SK-N-SH treated with all-trans-retinoic acid at 6 μM for 48 hours (cell line): ENCODE data around the gene PTPRG.

Experiments
- ATAC-seq: fragments of 200-7000 bp; cut with Tn5 transposase; 3 replicates; pipeline ENCODE4 v1.9.1; 2020; ENCODE audit warnings: mild to moderate bottlenecking, moderate library complexity
- BACH2 ChIP-seq: fragments of 250-450 bp; sonication (Bioruptor Pico); IDR thresholded peaks from 2 replicates; pipeline ENCODE4 v1.9.0; 2021; ENCODE audit warnings: mild to moderate bottlenecking, borderline replicate concordance
- CSDC2 ChIP-seq: fragments of 250-450 bp; sonication (Bioruptor Pico); IDR thresholded peaks from 2 replicates; pipeline ENCODE4 v1.5.0; 2020; ENCODE audit warnings: mild to moderate bottlenecking, moderate library complexity
- ESRRG ChIP-seq: fragments of 250-450 bp; sonication (Bioruptor Pico); IDR thresholded peaks from 2 replicates; pipeline ENCODE4 v1.6.1; 2021; ENCODE audit warnings: mild to moderate bottlenecking
- GLIS3 ChIP-seq: fragments of 250-450 bp; sonication (Bioruptor Pico); IDR thresholded peaks from 2 replicates; pipeline ENCODE4 v1.5.0; 2020; ENCODE audit warnings: mild to moderate bottlenecking, moderate library complexity
- ISL1 ChIP-seq: fragments of 250-450 bp; sonication (Bioruptor Pico); IDR thresholded peaks from 2 replicates; pipeline ENCODE4 v2.1.2; 2022; ENCODE audit warnings: mild to moderate bottlenecking, moderate library complexity
- OSR1 ChIP-seq: fragments of 250-450 bp; sonication (Bioruptor Pico); IDR thresholded peaks from 2 replicates; pipeline ENCODE4 v1.8.0; 2022; ENCODE audit warnings: moderate library complexity, mild to moderate bottlenecking, inconsistent platforms
- RARB ChIP-seq: fragments of 250-450 bp; sonication (Bioruptor Pico); IDR thresholded peaks from 2 replicates; pipeline ENCODE4 v1.8.0; 2021; ENCODE audit warnings: mild to moderate bottlenecking, moderate library complexity
- SNAI2 ChIP-seq: fragments of 250-450 bp; sonication (Bioruptor Pico); IDR thresholded peaks from 2 replicates; pipeline ENCODE4 v1.5.0; 2020; ENCODE audit warnings: mild to moderate bottlenecking, moderate library complexity
- TOX ChIP-seq: fragments of 250-450 bp; sonication (Bioruptor Pico); IDR thresholded peaks from 2 replicates; pipeline ENCODE4 v1.8.0; 2021; ENCODE audit warnings: mild to moderate bottlenecking, moderate library complexity, borderline replicate concordance
- ZC3H10 ChIP-seq: fragments of 250-450 bp; sonication (Bioruptor Pico); IDR thresholded peaks from 2 replicates; pipeline ENCODE4 v1.5.1; 2021; ENCODE audit warnings: mild to moderate bottlenecking, moderate library complexity
- ZFP3 ChIP-seq: fragments of 250-450 bp; sonication (Bioruptor Pico); IDR thresholded peaks from 2 replicates; pipeline ENCODE4 v1.5.0; 2020; ENCODE audit warnings: mild to moderate bottlenecking, moderate library complexity
- ZFP30 ChIP-seq: fragments of 450-650 bp; formaldehyde crosslinking; IDR thresholded peaks from 2 replicates; pipeline ENCODE4 v1.5.0; 2022; ENCODE audit warnings: mild to moderate bottlenecking, moderate library complexity
- ZNF565 ChIP-seq: fragments of 450-650 bp; formaldehyde crosslinking; conservative IDR thresholded peaks from 2 replicates; pipeline ENCODE4 v1.5.0; 2020; ENCODE audit warnings: low read depth, mild to moderate bottlenecking, moderate library complexity
- ZNF70 ChIP-seq: fragments of 450-650 bp; formaldehyde crosslinking; IDR thresholded peaks from 2 replicates; pipeline ENCODE4 v1.5.0; 2020; ENCODE audit warnings: mild to moderate bottlenecking, moderate library complexity
- ZNF8 ChIP-seq: fragments of 450-650 bp; formaldehyde crosslinking; IDR thresholded peaks from 2 replicates; pipeline ENCODE4 v1.5.0; 2020; ENCODE audit warnings: mild to moderate bottlenecking, moderate library complexity
- TF ChIP-seq, protein P1 (sequence below): fragments of 250-450 bp; sonication (Bioruptor Pico); IDR thresholded peaks from 2 replicates; pipeline ENCODE4 v1.8.0; 2021; ENCODE audit warnings: low read depth, mild to moderate bottlenecking, moderate library complexity, borderline replicate concordance
- TF ChIP-seq, protein P2 (sequence below): fragments of 250-450 bp; sonication (Bioruptor Pico); IDR thresholded peaks from 2 replicates; pipeline ENCODE4 v1.8.0; 2020; ENCODE audit warnings: mild to moderate bottlenecking, moderate library complexity, borderline replicate concordance
- TF ChIP-seq, protein P3 (sequence below): fragments of 250-450 bp; sonication (Bioruptor Pico); IDR thresholded peaks from 2 replicates; pipeline ENCODE4 v1.5.1; 2021; ENCODE audit warnings: mild to moderate bottlenecking, moderate library complexity
- TF ChIP-seq, protein P4 (sequence below): fragments of 250-450 bp; sonication (Bioruptor Pico); IDR thresholded peaks from 2 replicates; pipeline ENCODE4 v1.5.0; 2020; ENCODE audit warnings: mild to moderate bottlenecking, moderate library complexity

PTPRG gene

DNA sequence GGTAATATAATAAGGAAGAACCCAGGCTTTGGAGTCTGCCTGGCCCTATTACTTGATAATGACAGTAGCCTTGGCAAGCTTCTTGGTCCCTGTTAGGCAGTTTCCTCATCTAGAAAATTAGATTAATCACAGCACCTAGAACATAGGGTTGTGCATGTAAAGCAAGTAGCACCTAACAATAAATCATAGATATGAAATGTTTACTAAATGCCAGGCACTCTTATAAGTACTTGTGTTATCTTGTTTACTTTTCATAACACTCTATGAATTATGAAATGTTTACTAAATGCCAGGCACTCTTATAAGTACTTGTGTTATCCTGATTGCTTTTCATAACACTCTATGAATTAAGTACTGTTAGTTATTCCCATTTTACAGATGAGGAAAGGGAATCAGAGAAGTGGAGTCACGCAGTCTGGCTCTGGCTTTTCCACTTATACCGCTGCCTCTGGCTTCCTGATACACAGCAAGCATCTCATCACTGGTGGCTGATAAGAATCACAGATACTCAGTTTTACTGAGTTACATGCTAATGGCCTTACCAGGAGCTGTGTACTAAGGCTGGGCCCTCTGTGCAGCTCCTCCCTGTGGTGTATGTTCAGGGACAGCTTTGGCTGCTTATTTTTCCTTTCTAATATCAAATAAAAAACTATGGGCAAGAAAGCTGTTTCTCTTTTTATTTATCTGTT, 688.6 kb downstream of the PTPRG start (continued):
- TF ChIP-seq, protein P1, sequence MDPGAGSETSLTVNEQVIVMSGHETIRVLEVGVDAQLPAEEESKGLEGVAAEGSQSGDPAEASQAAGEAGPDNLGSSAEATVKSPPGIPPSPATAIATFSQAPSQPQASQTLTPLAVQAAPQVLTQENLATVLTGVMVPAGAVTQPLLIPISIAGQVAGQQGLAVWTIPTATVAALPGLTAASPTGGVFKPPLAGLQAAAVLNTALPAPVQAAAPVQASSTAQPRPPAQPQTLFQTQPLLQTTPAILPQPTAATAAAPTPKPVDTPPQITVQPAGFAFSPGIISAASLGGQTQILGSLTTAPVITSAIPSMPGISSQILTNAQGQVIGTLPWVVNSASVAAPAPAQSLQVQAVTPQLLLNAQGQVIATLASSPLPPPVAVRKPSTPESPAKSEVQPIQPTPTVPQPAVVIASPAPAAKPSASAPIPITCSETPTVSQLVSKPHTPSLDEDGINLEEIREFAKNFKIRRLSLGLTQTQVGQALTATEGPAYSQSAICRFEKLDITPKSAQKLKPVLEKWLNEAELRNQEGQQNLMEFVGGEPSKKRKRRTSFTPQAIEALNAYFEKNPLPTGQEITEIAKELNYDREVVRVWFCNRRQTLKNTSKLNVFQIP (CRISPR knock-in tag): no peak
- TF ChIP-seq ISL1: no peak
- TF ChIP-seq RARB (CRISPR knock-in tag): no peak

DNA sequence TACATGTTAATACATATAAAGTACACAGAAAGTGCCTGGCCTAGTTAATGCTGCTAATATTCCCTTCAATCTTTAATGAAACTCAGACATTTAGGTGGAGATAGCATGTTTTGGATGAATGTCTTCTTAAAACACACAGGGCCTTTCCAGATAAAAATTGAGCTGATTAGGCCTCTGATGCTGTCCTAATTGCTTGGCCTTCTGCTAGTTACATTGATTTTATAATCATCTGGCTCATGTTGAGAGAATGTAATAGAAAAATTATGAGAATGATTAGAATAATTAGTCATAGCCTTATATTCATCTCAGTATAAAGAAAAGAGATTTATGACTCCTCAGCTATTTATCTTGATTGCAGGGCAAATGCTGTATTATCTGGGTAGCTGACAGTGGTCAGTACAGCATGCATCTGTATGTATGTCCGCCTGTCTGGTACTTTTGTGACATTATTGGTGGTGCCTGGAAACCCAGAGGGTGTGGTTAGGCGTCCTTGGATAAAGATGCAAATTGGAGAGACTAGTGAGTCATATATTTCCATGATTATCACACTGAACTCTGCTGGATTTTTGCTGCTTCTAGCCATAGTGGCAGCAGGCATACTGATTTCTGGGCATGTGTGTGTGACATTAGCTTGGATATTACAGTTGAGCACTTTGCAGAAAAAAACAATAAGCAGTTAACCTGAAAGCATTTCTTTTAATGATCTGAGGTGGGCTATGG, 691.2 kb downstream of the PTPRG start:
- ATAC-seq: peak; percentile 34; the same call in 2 of the 3 replicates
- TF ChIP-seq ZNF8 (CRISPR knock-in tag) (no peak), ISL1 (no peak), RARB (CRISPR knock-in tag) (no peak), GLIS3 (no peak), BACH2 (no peak), ZFP3 (CRISPR knock-in tag) (no peak), ZNF70 (CRISPR knock-in tag) (no peak), TOX (CRISPR knock-in tag) (no peak), CSDC2 (CRISPR knock-in tag) (no peak), ESRRG (no peak)
- TF ChIP-seq, protein P2, sequence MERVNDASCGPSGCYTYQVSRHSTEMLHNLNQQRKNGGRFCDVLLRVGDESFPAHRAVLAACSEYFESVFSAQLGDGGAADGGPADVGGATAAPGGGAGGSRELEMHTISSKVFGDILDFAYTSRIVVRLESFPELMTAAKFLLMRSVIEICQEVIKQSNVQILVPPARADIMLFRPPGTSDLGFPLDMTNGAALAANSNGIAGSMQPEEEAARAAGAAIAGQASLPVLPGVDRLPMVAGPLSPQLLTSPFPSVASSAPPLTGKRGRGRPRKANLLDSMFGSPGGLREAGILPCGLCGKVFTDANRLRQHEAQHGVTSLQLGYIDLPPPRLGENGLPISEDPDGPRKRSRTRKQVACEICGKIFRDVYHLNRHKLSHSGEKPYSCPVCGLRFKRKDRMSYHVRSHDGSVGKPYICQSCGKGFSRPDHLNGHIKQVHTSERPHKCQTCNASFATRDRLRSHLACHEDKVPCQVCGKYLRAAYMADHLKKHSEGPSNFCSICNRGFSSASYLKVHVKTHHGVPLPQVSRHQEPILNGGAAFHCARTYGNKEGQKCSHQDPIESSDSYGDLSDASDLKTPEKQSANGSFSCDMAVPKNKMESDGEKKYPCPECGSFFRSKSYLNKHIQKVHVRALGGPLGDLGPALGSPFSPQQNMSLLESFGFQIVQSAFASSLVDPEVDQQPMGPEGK (CRISPR knock-in tag): no peak
- TF ChIP-seq, protein P3, sequence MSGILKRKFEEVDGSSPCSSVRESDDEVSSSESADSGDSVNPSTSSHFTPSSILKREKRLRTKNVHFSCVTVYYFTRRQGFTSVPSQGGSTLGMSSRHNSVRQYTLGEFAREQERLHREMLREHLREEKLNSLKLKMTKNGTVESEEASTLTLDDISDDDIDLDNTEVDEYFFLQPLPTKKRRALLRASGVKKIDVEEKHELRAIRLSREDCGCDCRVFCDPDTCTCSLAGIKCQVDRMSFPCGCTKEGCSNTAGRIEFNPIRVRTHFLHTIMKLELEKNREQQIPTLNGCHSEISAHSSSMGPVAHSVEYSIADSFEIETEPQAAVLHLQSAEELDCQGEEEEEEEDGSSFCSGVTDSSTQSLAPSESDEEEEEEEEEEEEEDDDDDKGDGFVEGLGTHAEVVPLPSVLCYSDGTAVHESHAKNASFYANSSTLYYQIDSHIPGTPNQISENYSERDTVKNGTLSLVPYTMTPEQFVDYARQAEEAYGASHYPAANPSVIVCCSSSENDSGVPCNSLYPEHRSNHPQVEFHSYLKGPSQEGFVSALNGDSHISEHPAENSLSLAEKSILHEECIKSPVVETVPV (CRISPR knock-in tag): no peak
- TF ChIP-seq, protein P1 (CRISPR knock-in tag): no peak

DNA sequence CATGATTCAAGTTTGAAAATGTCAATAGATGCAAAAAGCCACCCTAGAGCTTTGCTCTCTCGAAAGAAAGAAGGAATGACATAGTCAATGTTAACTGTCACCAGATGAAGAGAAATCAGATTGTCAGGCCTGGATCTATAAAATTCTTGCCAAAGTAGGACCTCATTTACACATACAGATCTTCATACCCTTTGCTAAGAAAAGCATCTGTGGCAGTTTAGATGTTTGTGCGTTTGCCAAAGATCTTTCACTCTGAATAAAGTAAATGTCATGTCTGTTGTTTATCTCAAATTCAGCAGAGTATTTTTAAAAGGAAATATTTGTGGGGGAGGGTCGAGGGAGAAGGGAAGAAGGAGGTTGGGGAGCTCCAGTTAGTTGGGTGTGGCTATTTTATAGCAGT, 692.6 kb downstream of the PTPRG start:
- TF ChIP-seq, protein P4, sequence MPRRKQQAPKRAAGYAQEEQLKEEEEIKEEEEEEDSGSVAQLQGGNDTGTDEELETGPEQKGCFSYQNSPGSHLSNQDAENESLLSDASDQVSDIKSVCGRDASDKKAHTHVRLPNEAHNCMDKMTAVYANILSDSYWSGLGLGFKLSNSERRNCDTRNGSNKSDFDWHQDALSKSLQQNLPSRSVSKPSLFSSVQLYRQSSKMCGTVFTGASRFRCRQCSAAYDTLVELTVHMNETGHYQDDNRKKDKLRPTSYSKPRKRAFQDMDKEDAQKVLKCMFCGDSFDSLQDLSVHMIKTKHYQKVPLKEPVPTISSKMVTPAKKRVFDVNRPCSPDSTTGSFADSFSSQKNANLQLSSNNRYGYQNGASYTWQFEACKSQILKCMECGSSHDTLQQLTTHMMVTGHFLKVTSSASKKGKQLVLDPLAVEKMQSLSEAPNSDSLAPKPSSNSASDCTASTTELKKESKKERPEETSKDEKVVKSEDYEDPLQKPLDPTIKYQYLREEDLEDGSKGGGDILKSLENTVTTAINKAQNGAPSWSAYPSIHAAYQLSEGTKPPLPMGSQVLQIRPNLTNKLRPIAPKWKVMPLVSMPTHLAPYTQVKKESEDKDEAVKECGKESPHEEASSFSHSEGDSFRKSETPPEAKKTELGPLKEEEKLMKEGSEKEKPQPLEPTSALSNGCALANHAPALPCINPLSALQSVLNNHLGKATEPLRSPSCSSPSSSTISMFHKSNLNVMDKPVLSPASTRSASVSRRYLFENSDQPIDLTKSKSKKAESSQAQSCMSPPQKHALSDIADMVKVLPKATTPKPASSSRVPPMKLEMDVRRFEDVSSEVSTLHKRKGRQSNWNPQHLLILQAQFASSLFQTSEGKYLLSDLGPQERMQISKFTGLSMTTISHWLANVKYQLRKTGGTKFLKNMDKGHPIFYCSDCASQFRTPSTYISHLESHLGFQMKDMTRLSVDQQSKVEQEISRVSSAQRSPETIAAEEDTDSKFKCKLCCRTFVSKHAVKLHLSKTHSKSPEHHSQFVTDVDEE (CRISPR knock-in tag): no peak
- no peak for TF ChIP-seq BACH2
- no peak for TF ChIP-seq ISL1
- TF ChIP-seq, protein P3 (CRISPR knock-in tag): no peak
- TF ChIP-seq ZFP30 (CRISPR knock-in tag): no peak
- TF ChIP-seq CSDC2 (CRISPR knock-in tag): no peak
- TF ChIP-seq ESRRG: no peak
- TF ChIP-seq, protein P1 (CRISPR knock-in tag): no peak
- TF ChIP-seq OSR1 (CRISPR knock-in tag): no peak
- TF ChIP-seq TOX (CRISPR knock-in tag): no peak
- no peak for TF ChIP-seq SNAI2 (CRISPR knock-in tag)
- no peak for TF ChIP-seq ZNF565
- TF ChIP-seq ZC3H10 (CRISPR knock-in tag): no peak
- TF ChIP-seq GLIS3: no peak
- no peak for TF ChIP-seq ZNF70 (CRISPR knock-in tag)
- no peak for ATAC-seq
